Immature natural killer cell (primary cell): ENCODE results near the gene MFGE8. TPM values are rescaled to one million over a fixed set of nuclear protein-coding genes. Genes with fewer than 3 reads are reported as not detected.
A peak's percentile ranks its signal among the peaks of the same experiment; 100 is the strongest.
"Not testable (repeated sequence)": the region's sequence is repeated elsewhere in the genome, so short reads cannot be mapped to it uniquely, and the experiment has no call there.

ENCODE experiments used
- DNase-seq, 3 donors: peaks; one replicate each; pipeline ENCODE4 v3.0.0; 2022; ENCODE audit warnings: mixed read lengths in 1 of 3
- H3K27ac Mint-ChIP-seq, 6 donors: one replicate each; pipeline ENCODE4 v1.8.0; 2020; ENCODE audit warnings: mixed read lengths in 6 of 6, mild to moderate bottlenecking in 5 of 6, inconsistent platforms in 4 of 6, moderate library complexity in 3 of 6
- H3K27me3 Mint-ChIP-seq, 3 donors: one replicate each; pipeline ENCODE4 v1.8.0; 2020 to 2021; ENCODE audit warnings: low read depth in 3 of 3, mild to moderate bottlenecking in 3 of 3, mixed read lengths in 3 of 3, moderate library complexity in 3 of 3, inconsistent platforms in 1 of 3
- H3K36me3 Mint-ChIP-seq, 3 donors: one replicate each; pipeline ENCODE4 v1.8.0; 2020; ENCODE audit warnings: mixed read lengths in 3 of 3, inconsistent platforms in 2 of 3, mild to moderate bottlenecking in 2 of 3
- H3K4me1 Mint-ChIP-seq, 2 donors: one replicate each; pipeline ENCODE4 v1.8.0; 2020; ENCODE audit warnings: inconsistent platforms in 2 of 2, mild to moderate bottlenecking in 2 of 2, mixed read lengths in 2 of 2, moderate library complexity in 1 of 2
- H3K4me3 Mint-ChIP-seq, 5 donors: one replicate each; pipeline ENCODE4 v1.8.0; 2020; ENCODE audit warnings: mild to moderate bottlenecking in 5 of 5, mixed read lengths in 5 of 5, inconsistent platforms in 3 of 5, moderate library complexity in 3 of 5
- H3K9me3 Mint-ChIP-seq, 6 donors: one replicate each; pipeline ENCODE4 v1.8.0; 2020; ENCODE audit warnings: mild to moderate bottlenecking in 6 of 6, mixed read lengths in 6 of 6, inconsistent platforms in 4 of 6, moderate library complexity in 3 of 6
- polyA plus RNA-seq, 3 donors: library from polyadenylated mRNA; unstranded; fragments of 300-500 nt; fragmentation: Illumina TruSeq; gene quantifications; one replicate each; pipeline ENCODE4 v1.2.3, GENCODE V29; 2021

The MFGE8 gene
- polyA plus RNA-seq, 3 donors from 2014 or later: 3.8 to 6.9 (median 4.4) TPM

DNA sequence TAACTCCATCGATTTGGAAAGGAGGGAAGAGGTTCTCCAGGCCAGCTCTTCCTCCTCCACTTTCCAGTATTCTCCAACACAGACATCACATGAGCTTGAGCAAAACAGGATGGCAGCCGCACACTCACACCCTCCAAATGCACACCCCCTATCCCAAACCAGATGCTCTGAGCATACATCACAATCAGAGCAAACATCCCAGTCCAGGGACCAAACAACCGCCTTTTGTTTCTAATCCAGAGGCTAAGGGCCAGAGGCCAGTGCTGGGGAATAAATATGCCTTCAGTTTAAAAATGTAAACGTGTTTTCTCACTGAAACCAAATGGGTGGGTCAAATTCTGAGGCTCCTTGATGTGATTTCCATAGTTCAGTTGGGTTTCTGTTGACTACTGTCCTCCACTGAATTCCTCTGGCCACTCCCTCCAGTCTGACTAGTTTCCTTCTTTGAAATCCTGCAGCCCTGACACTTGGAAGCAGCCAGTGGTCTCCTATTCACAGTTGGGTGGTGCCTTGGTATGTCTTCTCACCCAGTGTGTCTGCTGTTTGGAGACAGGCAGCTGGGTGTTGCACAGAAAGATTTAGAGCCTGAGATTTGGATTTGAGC lies 19.2 kb upstream of the MFGE8 start:
- no peak for DNase-seq
- Mint-ChIP-seq H3K27ac (no peak overlapping the region), H3K36me3 (no peaks in the 10 kb centered on the region), H3K4me3 (no peak overlapping the region), H3K4me1 (no peaks in the 10 kb centered on the region), H3K27me3 (peaks cover 5 to 10% (median 9%) of the 10 kb centered on the region in 3 donors), H3K9me3 (peaks cover 0 to 10% (median 0%) of the 10 kb centered on the region in 6 donors)

DNA sequence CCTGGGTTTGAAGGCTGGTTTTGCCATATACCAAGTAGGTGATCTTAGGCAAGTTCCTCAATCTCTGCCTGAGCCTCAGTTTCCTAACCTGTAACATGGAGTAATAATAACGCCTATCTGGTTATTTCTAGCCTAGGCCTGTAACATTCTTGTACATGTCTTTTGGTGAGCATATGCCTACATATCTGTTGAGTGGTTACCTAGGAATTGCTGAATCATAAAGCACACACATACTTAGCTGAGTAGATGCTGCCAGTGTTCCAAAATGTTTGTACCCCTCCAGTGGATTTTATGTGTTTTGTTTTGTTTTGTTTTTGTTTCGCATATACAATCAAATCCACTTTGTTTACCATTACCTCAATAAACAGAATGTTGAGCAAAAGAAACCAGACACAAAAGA lies 17.4 kb upstream of the MFGE8 start:
- no peak overlapping the region for H3K27ac Mint-ChIP-seq
- no peaks in the 10 kb centered on the region for H3K36me3 Mint-ChIP-seq
- H3K4me3 Mint-ChIP-seq: no peak overlapping the region
- DNase-seq: no peak
- H3K9me3 Mint-ChIP-seq: peaks cover 0 to 10% (median 0%) of the 10 kb centered on the region in 6 donors
- H3K27me3 Mint-ChIP-seq: peaks cover 5 to 10% (median 8%) of the 10 kb centered on the region in 3 donors
- H3K4me1 Mint-ChIP-seq: no peaks in the 10 kb centered on the region

DNA sequence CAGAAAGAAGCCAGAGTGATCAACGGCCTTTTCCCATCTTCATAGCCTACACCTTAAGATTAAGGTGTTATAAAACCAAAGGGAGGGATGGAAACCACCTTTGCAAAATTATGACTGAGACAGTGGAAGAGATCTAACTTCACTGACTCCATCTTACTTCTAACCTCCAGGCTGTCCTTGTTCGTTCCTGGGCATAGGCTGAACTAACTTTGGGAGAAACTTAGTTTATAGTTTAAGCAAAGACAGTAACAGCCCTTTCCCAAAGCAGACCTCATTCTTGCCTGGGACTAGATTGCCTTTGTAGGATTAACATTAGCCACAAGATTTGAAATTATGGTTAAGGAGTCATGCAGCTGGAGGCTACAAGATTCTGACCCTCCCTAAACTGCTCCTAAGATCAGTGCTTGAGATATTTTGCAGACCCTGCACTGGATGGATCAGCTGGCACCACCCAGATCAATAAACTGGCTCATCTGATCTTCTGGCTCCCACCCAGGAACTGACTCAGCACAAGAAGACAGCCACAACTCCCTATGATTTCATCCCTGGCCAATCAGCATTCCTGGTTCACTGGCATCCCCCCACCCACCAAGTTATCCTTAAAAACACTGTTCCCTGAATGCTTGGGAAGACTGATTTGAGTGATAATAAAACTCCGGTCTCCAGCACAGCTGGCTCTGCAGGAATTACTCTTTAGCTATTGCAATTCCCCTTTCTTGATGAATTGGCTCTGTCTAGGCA lies 16.3 kb upstream of the MFGE8 start:
- not testable (repeated sequence) for H3K4me1 Mint-ChIP-seq, H3K27ac Mint-ChIP-seq, H3K9me3 Mint-ChIP-seq, H3K4me3 Mint-ChIP-seq, H3K27me3 Mint-ChIP-seq, H3K36me3 Mint-ChIP-seq, DNase-seq

DNA sequence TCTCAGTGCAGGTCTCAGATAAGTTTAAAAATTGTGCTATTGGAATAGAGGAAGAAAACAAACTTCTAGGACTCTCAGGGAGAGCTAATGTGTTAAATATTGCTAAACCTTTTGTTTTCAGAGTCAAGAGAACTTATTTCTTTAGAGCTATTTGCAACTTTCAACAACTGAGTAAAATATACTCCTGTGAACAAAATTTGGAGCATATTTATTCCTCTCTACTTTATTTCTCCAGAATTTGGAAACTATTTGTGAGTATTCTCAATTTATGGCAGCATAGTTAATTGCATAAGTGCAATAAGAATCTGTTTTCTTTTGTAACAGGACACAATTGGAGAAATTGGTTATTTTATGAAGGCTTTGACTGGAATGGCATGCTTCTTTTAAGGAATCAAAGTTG lies 15.0 kb upstream of the MFGE8 start:
- not testable (repeated sequence) for H3K9me3 Mint-ChIP-seq, H3K27me3 Mint-ChIP-seq, H3K4me1 Mint-ChIP-seq, H3K4me3 Mint-ChIP-seq, H3K27ac Mint-ChIP-seq, H3K36me3 Mint-ChIP-seq, DNase-seq

DNA sequence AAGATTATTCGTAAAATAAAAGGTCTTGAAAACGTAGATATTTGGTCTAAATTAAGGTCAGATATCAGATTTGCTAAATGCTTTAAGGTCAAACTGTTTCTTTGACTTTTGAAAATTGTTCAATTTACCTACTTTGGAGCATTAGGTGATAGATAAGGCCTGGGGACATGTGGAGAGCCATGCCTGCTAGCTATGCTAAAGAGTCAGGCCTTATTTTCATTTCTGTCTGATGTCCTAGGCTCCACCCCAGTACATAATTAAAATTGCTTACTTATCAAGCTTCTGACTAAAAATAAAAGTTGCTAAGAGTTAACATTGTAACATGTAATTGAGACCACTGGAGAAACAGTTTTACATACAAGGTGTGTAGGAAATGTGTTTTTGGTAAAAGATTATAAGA lies 12.5 kb upstream of the MFGE8 start:
- H3K36me3 Mint-ChIP-seq, H3K9me3 Mint-ChIP-seq, H3K27ac Mint-ChIP-seq, DNase-seq, H3K4me1 Mint-ChIP-seq, H3K4me3 Mint-ChIP-seq: not testable (repeated sequence)
- H3K27me3 Mint-ChIP-seq: peaks cover 5 to 13% (median 5%) of the 10 kb centered on the region in 3 donors

DNA sequence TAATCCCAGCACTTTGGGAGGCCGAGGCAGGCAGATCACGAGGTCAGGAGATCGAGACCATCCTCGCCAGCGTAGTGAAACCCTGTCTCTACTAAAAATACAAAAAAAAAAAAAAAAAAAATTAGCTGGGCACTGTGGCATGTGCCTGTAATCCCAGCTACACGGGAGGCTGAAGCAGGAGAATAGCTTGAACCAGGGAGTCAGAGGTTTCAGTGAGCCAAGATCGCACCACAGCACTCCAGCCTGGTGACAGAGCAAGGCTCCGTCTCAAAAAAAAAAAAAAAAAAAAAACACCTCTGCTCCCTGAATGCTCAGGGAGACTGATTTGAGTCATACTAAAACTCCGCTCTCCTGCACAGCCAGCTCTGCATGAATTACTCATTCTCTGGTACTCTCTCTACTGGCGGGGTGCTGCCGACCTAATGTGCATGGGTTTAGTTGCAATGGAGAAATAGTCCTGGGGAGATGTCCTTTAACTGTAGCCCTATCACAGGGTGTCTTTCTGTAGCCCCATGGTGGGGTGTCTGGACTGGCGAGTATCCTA lies 7.8 kb upstream of the MFGE8 start:
- DNase-seq, H3K27ac Mint-ChIP-seq, H3K4me1 Mint-ChIP-seq, H3K27me3 Mint-ChIP-seq, H3K9me3 Mint-ChIP-seq, H3K4me3 Mint-ChIP-seq, H3K36me3 Mint-ChIP-seq: not testable (repeated sequence)

DNA sequence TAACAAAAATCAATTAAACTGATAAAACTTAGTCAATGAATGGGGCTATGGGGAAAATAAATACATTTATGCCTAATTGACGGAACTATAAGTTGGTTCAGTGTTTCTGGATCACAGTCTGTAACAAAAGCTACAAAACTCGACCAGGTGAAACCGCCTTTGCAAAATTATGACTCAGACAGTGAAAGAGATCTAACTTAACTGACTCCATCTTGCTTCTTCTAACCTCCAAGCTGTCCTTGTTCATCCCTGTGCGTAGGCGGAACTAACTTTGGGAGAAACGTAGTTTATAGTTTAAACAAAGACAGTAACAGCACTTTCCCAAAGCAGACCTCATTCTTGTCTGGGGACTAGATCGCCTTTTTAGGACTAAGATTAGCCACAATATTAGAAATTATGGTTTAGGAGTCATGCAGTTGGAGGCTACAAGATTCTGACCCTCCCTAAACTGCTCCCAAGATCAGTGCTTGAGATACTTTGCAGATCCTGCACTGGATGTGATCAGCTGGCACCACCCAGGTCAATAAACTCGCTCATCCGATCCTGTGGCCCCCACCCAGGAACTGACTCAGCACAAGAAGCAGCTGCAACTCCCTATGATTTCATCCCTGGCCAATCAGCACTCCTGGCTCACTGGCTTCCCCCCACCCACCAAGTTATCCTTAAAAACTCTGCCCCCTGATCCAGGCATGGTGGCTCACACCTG lies 7.2 kb upstream of the MFGE8 start:
- Mint-ChIP-seq H3K27ac (no peak overlapping the region), H3K4me1 (no peaks in the 10 kb centered on the region), H3K9me3 (no peaks in the 10 kb centered on the region), H3K4me3 (no peak overlapping the region), H3K27me3 (peaks cover 0 to 5% (median 4%) of the 10 kb centered on the region in 3 donors), H3K36me3 (no peaks in the 10 kb centered on the region)
- no peak for DNase-seq

DNA sequence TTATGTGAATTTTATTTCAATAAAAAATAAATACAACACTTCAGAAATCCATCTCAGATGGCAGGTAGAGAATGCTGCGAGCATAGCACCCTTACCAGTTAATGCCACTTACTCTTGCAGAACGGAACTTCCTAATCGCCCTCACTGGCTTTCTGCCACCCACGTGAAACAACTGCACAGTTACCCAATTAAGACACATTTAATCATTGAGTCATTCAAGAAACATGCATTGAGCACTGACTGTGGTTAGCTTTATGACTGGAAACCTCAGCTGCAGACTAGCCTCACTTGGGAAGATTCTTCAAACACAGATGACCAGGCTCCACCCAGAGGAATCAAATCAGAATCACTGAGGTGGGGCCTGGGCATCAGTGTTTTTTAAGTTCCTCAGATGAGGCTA lies 5.6 kb upstream of the MFGE8 start:
- no peak for DNase-seq
- Mint-ChIP-seq H3K9me3 (no peaks in the 10 kb centered on the region), H3K27ac (no peak overlapping the region), H3K4me1 (peaks cover 0 to under 1% of the 10 kb centered on the region in 2 donors), H3K27me3 (peaks cover 0 to 5% (median 5%) of the 10 kb centered on the region in 3 donors), H3K36me3 (no peaks in the 10 kb centered on the region), H3K4me3 (no peak overlapping the region)

DNA sequence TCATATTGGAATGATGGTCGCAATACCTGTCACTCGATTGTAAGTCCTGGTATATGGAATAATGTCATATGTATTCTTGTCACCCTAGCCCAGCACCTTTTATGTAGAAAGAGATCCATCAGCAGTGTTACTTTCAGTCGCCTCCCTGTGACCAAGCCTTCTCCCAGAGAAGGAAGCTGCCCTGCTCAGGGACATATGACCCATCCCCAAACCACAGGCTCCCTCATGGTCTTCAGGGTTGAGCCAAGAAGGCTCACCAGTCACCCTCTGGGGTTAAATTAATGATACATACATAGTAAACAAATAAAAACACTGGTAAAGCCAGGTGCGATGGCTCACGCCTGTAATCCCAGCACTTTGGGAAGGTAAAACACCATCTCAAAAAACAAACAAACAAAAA lies 4.6 kb upstream of the MFGE8 start:
- no peak for DNase-seq
- Mint-ChIP-seq H3K27me3 (peaks cover 0 to 5% (median 5%) of the 10 kb centered on the region in 3 donors), H3K27ac (no peak overlapping the region), H3K4me1 (peaks cover 4 to 6% of the 10 kb centered on the region in 2 donors), H3K36me3 (no peaks in the 10 kb centered on the region), H3K4me3 (no peak overlapping the region), H3K9me3 (no peaks in the 10 kb centered on the region)

DNA sequence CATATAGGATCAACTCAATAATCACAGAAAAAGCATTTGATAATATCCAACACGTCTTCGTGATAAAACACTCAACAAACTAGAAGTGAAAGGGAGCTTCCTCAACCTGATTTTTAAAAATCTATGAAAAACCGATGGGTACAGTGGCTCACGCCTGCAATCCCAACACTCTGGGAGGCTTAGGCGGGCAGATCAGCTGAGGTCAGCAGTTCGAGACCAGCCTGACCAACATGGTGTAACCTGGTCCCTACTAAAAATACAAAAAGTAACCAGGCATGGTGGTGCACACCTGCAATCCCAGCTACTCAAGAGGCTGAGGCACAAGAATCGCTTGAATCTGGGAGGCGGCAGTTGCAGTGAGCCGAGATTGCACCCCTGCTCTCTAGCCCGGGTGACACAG lies 2.2 kb upstream of the MFGE8 start:
- H3K36me3 Mint-ChIP-seq: no peaks in the 10 kb centered on the region
- no peak for DNase-seq
- H3K4me1 Mint-ChIP-seq: peaks cover 16 to 21% of the 10 kb centered on the region in 2 donors
- H3K27ac Mint-ChIP-seq: no peak overlapping the region
- peaks cover 0 to 5% (median 5%) of the 10 kb centered on the region in 3 donors for H3K27me3 Mint-ChIP-seq
- no peaks in the 10 kb centered on the region for H3K9me3 Mint-ChIP-seq
- H3K4me3 Mint-ChIP-seq: no peak overlapping the region

DNA sequence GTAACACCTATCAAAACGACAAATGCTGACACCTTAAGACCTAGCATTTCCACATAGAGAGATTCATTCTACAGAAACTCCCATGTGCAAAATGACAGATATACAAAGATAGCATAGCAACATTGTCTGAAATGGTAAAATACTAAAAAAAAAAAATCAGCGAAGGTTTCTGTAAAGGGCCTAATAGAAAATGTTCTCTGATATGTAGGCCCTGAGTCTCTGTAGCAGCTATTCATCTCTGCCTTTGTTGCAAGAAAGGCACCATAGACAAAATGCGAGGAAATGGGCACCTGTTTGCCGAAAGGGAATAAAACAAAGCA lies 631 bp upstream of the MFGE8 start:
- H3K27me3 Mint-ChIP-seq: peaks cover 0 to 5% (median 1%) of the 10 kb centered on the region in 3 donors
- H3K27ac Mint-ChIP-seq: peak overlapping the region in 4 of 6 donors; percentile 57 to 79 (median 66)
- DNase-seq: no peak
- H3K4me3 Mint-ChIP-seq: peak overlapping the region; percentile 90 to 97 (median 96)
- peaks cover 16 to 23% of the 10 kb centered on the region in 2 donors for H3K4me1 Mint-ChIP-seq
- no peaks in the 10 kb centered on the region for H3K36me3 Mint-ChIP-seq
- H3K9me3 Mint-ChIP-seq: no peaks in the 10 kb centered on the region

DNA sequence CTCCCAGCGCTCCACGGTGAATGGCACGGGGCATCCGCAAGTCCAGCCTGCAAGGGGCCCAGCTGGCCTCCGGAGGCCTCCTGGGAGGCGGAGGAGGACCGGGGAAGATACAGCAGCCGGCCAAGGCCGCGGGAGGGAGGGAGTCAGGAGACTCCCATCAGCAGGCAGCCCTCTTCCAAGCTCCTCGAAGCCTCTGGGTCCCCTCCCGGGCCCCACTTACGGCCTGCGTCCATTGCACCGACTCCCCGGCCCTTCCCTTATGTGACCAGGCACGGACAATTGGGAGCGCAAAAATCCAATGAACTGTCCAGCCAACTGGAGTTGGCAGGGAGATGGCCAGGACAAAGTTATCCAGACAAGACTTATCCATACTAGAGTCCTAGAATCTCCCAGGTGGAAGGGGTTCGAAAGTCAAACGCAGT lies 668 bp downstream of the MFGE8 start:
- H3K27me3 Mint-ChIP-seq: peaks cover 0 to 5% (median 1%) of the 10 kb centered on the region in 3 donors
- no peak for DNase-seq
- peak overlapping the region in 2 of 6 donors; percentile 8 to 37 for H3K27ac Mint-ChIP-seq
- H3K36me3 Mint-ChIP-seq: no peaks in the 10 kb centered on the region
- H3K9me3 Mint-ChIP-seq: no peaks in the 10 kb centered on the region
- H3K4me1 Mint-ChIP-seq: peaks cover 16 to 23% of the 10 kb centered on the region in 2 donors
- peak overlapping the region; percentile 90 to 97 (median 96) for H3K4me3 Mint-ChIP-seq

DNA sequence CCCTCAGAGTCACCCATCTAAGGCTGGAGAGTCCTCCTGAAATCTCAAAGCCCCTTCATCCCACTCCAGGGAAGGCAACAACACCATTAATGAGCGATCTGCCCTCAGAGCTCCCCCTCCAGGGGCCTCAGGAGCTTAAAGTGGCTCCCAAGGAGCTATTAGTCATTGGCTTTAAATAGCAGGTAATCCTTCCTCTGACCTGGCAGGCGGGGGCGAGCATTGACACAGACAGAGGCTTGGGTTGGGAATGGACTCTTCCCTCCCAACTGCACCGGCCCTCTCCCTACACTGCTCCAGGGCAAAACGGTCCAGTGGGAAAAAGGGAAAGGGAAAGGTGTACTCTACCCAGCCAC lies 1.4 kb downstream of the MFGE8 start:
- no peak for DNase-seq
- H3K4me3 Mint-ChIP-seq: peak overlapping the region in 4 of 5 donors; percentile 90 to 97 (median 95)
- peaks cover 16 to 23% of the 10 kb centered on the region in 2 donors for H3K4me1 Mint-ChIP-seq
- peaks cover 0 to 5% (median 1%) of the 10 kb centered on the region in 3 donors for H3K27me3 Mint-ChIP-seq
- no peaks in the 10 kb centered on the region for H3K9me3 Mint-ChIP-seq
- peak overlapping the region in 1 of 6 donors; percentile 37 for H3K27ac Mint-ChIP-seq
- no peaks in the 10 kb centered on the region for H3K36me3 Mint-ChIP-seq
